ENCODE data around the gene VSTM2B.

- no peak for TF ChIP-seq TAF1 (conservative IDR thresholded peaks at IDR 0.05)
- no peak for TF ChIP-seq YY1 (IDR thresholded peaks at IDR 0.05)
- no peak for TF ChIP-seq CTCF (IDR thresholded peaks at IDR 0.05; ENCODE audit: low read depth, low read length, missing input control)
- TF ChIP-seq RAD21 (IDR thresholded peaks at IDR 0.05), result no peak
- no peak for TF ChIP-seq RXRA (IDR thresholded peaks at IDR 0.05)
- no peak for TF ChIP-seq ATF3 (IDR thresholded peaks at IDR 0.05)
- no peak for TF ChIP-seq JUND (IDR thresholded peaks at IDR 0.05)
- TF ChIP-seq REST (IDR thresholded peaks at IDR 0.05), result no peak
- TF ChIP-seq, protein P1, sequence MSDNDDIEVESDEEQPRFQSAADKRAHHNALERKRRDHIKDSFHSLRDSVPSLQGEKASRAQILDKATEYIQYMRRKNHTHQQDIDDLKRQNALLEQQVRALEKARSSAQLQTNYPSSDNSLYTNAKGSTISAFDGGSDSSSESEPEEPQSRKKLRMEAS (IDR thresholded peaks at IDR 0.05), result no peak
- no peak for TF ChIP-seq EGR1 (IDR thresholded peaks at IDR 0.05; ENCODE audit: low read depth in 2 of 2)
- TF ChIP-seq HNF4A (conservative IDR thresholded peaks at IDR 0.05), result no peak
Observed at GRCh38 chr19:29514525-29515232, 11.1 kb upstream of the VSTM2B start.
